Measurements from ENCODE around the gene YEATS2.

The YEATS2 gene

DNA sequence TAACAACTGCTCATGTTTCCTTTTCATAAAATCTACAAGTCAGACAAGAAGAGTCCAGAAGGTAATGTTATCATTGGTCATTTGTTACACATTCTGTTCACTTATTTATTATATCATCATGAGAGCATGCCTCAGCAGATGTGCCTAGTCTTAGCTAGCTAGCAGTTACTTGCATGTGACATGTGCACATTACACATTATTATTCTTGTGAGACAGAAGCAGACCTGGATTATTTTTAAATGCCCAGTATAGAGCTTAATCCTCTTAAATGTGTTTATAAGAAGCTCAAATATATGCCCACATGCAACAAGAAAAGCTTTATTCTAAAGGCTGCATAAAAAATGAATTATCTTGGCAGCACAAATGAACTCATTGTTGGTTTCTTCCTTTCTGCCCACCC lies 12.6 kb downstream of the YEATS2 start:
- ChIA-PET CTCF (no interaction called here), POLR2A (ENCODE audit: low non-redundant PET) (no interaction called here)
- H3K27ac ChIP-seq, result no peak overlapping the region
- no peak for DNase-seq (ENCODE audit: low spot score)
- no peak for TF ChIP-seq CTCF (conservative IDR thresholded peaks at IDR 0.05; ENCODE audit: low read depth)

GRCh38 chr3:183711516-183711915 lies 13.9 kb downstream of the YEATS2 start:
- H3K27ac ChIP-seq, result no peak overlapping the region
- no peak for TF ChIP-seq CTCF (conservative IDR thresholded peaks at IDR 0.05; ENCODE audit: low read depth)
- ChIA-PET CTCF (interaction anchor here (0.7 kb wide), 1 partner anchor 239 kb away, joined by 3 read pairs; no protein-coding TSS in a partner anchor), POLR2A (ENCODE audit: low non-redundant PET) (no interaction called here)
- no peak for DNase-seq (ENCODE audit: low spot score)

DNA sequence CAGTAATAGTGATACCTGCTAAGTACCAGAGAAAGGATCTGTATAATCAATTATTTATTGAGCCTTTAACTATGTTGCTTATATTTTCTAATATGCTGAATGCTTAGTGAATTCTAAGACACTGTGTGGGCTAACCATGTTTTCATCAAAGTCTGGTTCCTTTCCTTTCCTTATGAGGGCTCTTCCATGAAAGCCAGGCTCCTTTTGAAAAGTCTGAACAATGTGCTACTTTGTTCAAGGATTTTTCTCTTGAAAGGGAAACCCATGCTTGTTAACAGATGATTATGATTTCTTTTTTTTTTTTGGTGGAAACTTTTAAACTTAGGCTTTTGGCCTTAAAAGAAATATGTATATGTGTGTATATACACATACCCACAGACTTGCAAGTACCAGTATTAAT lies 17.0 kb downstream of the YEATS2 start:
- no peak for DNase-seq (ENCODE audit: low spot score)
- H3K27ac ChIP-seq, result no peak overlapping the region
- POLR2A ChIA-PET (ENCODE audit: low non-redundant PET), result no interaction called here
- no peak for TF ChIP-seq CTCF (conservative IDR thresholded peaks at IDR 0.05; ENCODE audit: low read depth)
- CTCF ChIA-PET, result no interaction called here

DNA sequence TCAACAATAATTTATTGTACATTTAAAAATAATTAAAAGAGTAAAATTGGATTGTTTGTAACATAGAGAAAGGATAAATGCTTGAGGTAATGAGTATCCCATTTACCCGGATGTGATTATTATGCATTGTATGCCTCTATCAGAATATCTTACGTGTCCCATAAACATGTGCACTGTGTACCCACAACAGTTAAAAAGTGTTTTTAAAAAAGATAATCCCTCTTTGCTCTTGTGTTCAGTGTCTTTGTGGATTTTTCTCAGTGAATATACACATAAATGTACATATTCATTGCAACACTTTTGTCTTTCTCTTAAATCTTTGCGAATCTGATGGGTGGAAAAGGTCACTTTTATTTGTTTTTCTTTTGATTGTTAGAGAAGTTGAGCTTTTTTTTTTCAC lies 20.4 kb downstream of the YEATS2 start:
- no peak for TF ChIP-seq CTCF (conservative IDR thresholded peaks at IDR 0.05; ENCODE audit: low read depth)
- no peak for DNase-seq (ENCODE audit: low spot score)
- ChIA-PET CTCF (interaction anchor here (0.6 kb wide), 1 partner anchor 84 kb away, joined by 3 read pairs; no protein-coding TSS in a partner anchor), POLR2A (ENCODE audit: low non-redundant PET) (no interaction called here)
- no peak overlapping the region for H3K27ac ChIP-seq

- no peak for DNase-seq (ENCODE audit: low spot score)
- ChIA-PET POLR2A (ENCODE audit: low non-redundant PET) (no interaction called here), CTCF (no interaction called here)
- TF ChIP-seq CTCF (conservative IDR thresholded peaks at IDR 0.05; ENCODE audit: low read depth), result no peak
- H3K27ac ChIP-seq, result no peak overlapping the region
Measured at GRCh38 chr3:183725387-183725786, 27.8 kb downstream of the YEATS2 start.

DNA sequence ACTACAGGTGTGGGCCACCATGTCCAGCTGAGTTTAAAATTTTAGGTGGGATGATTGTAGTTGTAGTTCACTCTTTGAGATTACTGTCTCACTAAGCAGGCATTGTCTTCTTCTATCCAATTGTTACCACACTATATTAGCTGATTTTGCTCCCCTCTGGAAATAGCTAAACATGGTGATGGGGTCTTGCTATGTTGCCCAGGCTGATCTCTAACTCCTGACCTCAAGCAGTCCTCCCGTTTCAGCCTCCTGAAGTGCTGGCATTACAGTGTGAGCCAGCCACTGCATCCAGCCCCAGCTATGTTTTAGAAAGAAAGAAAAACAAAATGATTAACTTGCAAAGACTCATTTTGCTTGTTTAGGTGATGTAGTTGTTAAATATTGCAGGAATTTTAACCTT lies 30.6 kb downstream of the YEATS2 start:
- TF ChIP-seq CTCF (conservative IDR thresholded peaks at IDR 0.05; ENCODE audit: low read depth), result no peak
- H3K27ac ChIP-seq, result no peak overlapping the region
- POLR2A ChIA-PET (ENCODE audit: low non-redundant PET), result no interaction called here
- CTCF ChIA-PET, result interaction anchor here (0.6 kb wide), 1 partner anchor 351 kb away, joined by 3 read pairs; no protein-coding TSS in a partner anchor
- DNase-seq (ENCODE audit: low spot score), result no peak

- ChIA-PET CTCF (no interaction called here), POLR2A (ENCODE audit: low non-redundant PET) (no interaction called here)
Measured at GRCh38 chr3:183730361-183730760, 32.8 kb downstream of the YEATS2 start.

More at GRCh38 chr3:183730361-183730760, 32.8 kb downstream of the YEATS2 start:
- no peak overlapping the region for H3K27ac ChIP-seq
- DNase-seq (ENCODE audit: low spot score), result no peak
- TF ChIP-seq CTCF (conservative IDR thresholded peaks at IDR 0.05; ENCODE audit: low read depth), result no peak

All from RWPE1 (cell line).